Caco-2 (cell line): Measurements from ENCODE around the gene TSHZ3. TPM values are rescaled to one million over a fixed set of nuclear protein-coding genes. Genes with fewer than 3 reads are reported as not detected.

Experiments used
- BruUV-seq: library from RNA; stranded (reverse); fragments of 400-500 nt; replicated peaks from 2 replicates; lab custom pipeline; 2021; lab: Mats Ljungman, UMichigan
- CTCF ChIA-PET: fragments of 300-600 bp; sonication (Branson Sonifier 250); formaldehyde crosslinking; loops from one replicate; lab custom pipeline; 2022; ENCODE audit warnings: antibody characterized with exemption; lab: Charles Lee
- POLR2A ChIA-PET: fragments of 300-600 bp; sonication (Branson Sonifier 250); formaldehyde crosslinking; loops from one replicate; lab custom pipeline; 2022; ENCODE audit warnings: antibody characterized with exemption; lab: Charles Lee
- DNase-seq, 2 experiments: peaks; one replicate each; pipeline versions ENCODE4 v3.0.0 to v3.0.0-alpha.2; 2020 to 2022
- H3K27me3 ChIP-seq: replicated peaks from 2 replicates; pipeline ENCODE4 v1.6.0; 2011; ENCODE audit warnings: low read length; ENCODE audit not compliant: control insufficient read depth, insufficient read depth
- H3K36me3 ChIP-seq: 2 replicates; pipeline ENCODE4 v1.5.1; 2011; ENCODE audit warnings: low read length; ENCODE audit not compliant: control insufficient read depth, insufficient read depth
- H3K4me1 ChIP-seq: fragments of 250-450 bp; sonication (Bioruptor Pico); 2 replicates; pipeline ENCODE4 v1.5.1; 2020; ENCODE audit warnings: mild to moderate bottlenecking
- H3K4me3 ChIP-seq: 2 replicates; pipeline ENCODE4 v1.5.1; 2011; ENCODE audit warnings: low read depth, mild to moderate bottlenecking, control low read depth, low read length
- H3K9me3 ChIP-seq: fragments of 250-450 bp; sonication (Bioruptor Pico); 2 replicates; pipeline ENCODE4 v1.5.1; 2020; ENCODE audit warnings: mild to moderate bottlenecking, moderate library complexity
- H3K27ac Mint-ChIP-seq: one replicate; pipeline ENCODE4 v1.8.0; 2022; ENCODE audit warnings: mixed read lengths; ENCODE audit not compliant: unreplicated experiment
- H3K27me3 Mint-ChIP-seq: one replicate; pipeline ENCODE4 v1.8.0; 2022; ENCODE audit warnings: mixed read lengths; ENCODE audit not compliant: insufficient read depth, unreplicated experiment
- H3K36me3 Mint-ChIP-seq: one replicate; pipeline ENCODE4 v1.8.0; 2022; ENCODE audit warnings: mild to moderate bottlenecking, mixed read lengths; ENCODE audit not compliant: insufficient read depth, unreplicated experiment
- H3K4me1 Mint-ChIP-seq: one replicate; pipeline ENCODE4 v1.8.0; 2022; ENCODE audit warnings: low read depth, mixed read lengths; ENCODE audit not compliant: unreplicated experiment
- H3K4me3 Mint-ChIP-seq: one replicate; pipeline ENCODE4 v1.8.0; 2022; ENCODE audit warnings: mild to moderate bottlenecking, moderate library complexity, mixed read lengths; ENCODE audit not compliant: unreplicated experiment
- H3K9me3 Mint-ChIP-seq: one replicate; pipeline ENCODE4 v1.8.0; 2022; ENCODE audit warnings: mixed read lengths; ENCODE audit not compliant: unreplicated experiment
- intact Hi-C: fragments of 100-400 bp; cut with micrococcal nuclease; formaldehyde crosslinking; loops from one replicate; pipeline ENCODE4 v1.10.0; 2022; ENCODE audit not compliant: unreplicated experiment
- total RNA-seq: library from RNA; stranded (reverse); gene quantifications from 2 replicates; pipeline ENCODE4 v1.2.3, GENCODE V29; 2022
- TF ChIP-seq, protein P1 (sequence below), 2 experiments: fragments of 200-600 bp in 1 of 2; IDR thresholded peaks; 1 replicate in 1 of 2; 2 replicates in 1 of 2; pipeline versions ENCODE4 v1.5.1 to v1.8.0; 2011 to 2022; ENCODE audit warnings: antibody characterized with exemption in 1 of 2, control low read depth in 1 of 2, inconsistent platforms in 1 of 2, low read depth in 1 of 2, low read length in 1 of 2, mild to moderate bottlenecking in 1 of 2, moderate library complexity in 1 of 2; ENCODE audit not compliant: insufficient read depth in 1 of 2, severe bottlenecking in 1 of 2, unreplicated experiment in 1 of 2

TSHZ3 gene
- total RNA-seq, 1 experiment from 2014 or later: not detected

DNA sequence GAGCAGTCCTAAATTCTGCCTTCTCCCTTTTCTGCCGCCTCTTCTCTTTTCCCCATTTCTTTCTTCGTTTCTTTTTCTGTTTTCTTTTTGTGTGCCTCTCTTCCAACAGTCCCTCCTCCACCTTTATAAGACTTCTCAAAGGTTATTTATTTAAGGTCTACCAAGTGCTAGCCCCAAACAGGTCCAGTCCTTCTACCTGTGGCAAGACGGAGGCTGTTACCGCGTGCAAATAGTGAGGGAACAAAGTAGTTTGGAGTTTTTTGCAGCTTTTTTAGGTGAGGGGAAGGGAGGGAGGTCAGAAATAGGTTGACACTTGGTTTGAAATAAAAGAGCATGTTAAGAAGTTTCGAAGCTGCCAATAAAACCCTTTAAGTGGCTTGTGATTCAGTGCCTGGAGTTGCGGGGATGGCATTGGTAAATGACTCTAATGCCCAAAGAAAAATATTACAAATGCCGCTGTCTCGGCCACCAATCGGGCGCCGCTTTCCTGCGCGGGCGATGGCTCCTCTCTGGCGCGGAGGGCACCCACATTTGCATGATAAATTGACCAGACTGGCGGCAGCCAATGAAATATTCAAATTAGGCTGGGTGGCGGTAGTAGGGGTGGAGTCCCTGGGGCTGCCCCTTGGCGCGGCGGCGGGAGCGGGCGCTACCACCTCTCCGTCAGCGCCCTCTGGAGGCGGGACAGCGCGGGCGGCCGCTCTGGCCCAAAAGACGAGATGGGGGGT is 7.5 kb upstream of the TSHZ3 start:
- no peaks in the 10 kb centered on the region; the same call in 1 of the 2 replicates for H3K27me3 ChIP-seq
- Mint-ChIP-seq H3K4me3 (no peak overlapping the region), H3K27ac (no peak overlapping the region), H3K4me1 (no peaks in the 10 kb centered on the region), H3K36me3 (no peaks in the 10 kb centered on the region), H3K9me3 (no peaks in the 10 kb centered on the region), H3K27me3 (peaks cover 17% of the 10 kb centered on the region)
- no peaks in the 10 kb centered on the region for H3K36me3 ChIP-seq
- TF ChIP-seq, protein P1, sequence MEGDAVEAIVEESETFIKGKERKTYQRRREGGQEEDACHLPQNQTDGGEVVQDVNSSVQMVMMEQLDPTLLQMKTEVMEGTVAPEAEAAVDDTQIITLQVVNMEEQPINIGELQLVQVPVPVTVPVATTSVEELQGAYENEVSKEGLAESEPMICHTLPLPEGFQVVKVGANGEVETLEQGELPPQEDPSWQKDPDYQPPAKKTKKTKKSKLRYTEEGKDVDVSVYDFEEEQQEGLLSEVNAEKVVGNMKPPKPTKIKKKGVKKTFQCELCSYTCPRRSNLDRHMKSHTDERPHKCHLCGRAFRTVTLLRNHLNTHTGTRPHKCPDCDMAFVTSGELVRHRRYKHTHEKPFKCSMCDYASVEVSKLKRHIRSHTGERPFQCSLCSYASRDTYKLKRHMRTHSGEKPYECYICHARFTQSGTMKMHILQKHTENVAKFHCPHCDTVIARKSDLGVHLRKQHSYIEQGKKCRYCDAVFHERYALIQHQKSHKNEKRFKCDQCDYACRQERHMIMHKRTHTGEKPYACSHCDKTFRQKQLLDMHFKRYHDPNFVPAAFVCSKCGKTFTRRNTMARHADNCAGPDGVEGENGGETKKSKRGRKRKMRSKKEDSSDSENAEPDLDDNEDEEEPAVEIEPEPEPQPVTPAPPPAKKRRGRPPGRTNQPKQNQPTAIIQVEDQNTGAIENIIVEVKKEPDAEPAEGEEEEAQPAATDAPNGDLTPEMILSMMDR (IDR thresholded peaks at IDR 0.05; ENCODE audit: insufficient read depth in 1 of 2, low read depth in 1 of 2, low read length in 1 of 2, severe bottlenecking in 1 of 2, unreplicated experiment in 1 of 2): peak in 1 of 2 experiments; percentile 29
- BruUV-seq: no TSS peak
- no peak overlapping the region for H3K4me3 ChIP-seq
- CTCF ChIA-PET: no interaction called here
- POLR2A ChIA-PET: no interaction called here
- no peak for DNase-seq
- no peaks in the 10 kb centered on the region for H3K4me1 ChIP-seq
- no peaks in the 10 kb centered on the region for H3K9me3 ChIP-seq
- intact Hi-C loops: no loop called here

DNA sequence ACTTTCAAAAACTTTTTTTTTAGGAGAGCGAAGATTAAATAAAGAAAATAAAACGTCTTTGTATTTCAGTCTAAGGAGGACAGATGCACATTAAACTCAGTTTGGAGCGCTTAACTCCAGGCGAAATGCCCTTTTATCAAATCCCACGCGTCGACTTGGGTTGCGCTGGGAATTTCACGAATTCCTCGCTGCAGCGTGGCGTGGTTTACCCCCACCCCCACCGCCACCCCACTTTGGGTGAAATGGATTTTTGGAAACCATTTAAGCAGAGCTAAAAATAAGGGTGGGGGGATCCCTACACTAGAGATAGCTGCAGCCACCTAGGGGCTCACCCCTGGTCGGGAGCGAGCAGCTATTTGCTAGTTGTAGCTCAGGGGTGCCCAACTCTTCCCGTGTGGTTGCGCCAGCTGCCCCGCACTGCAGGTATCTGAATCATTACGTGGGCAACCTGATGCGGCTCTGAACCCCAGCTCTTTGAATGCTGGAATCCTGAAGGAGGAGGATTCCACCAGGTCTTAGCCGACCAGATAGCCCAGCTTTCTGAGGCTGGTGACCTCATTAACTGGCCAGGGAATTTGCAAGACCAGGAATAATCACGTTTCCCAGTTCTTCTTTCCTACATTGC is 6.5 kb upstream of the TSHZ3 start:
- no peak overlapping the region for H3K4me3 Mint-ChIP-seq
- no peaks in the 10 kb centered on the region for H3K4me1 Mint-ChIP-seq
- no TSS peak for BruUV-seq
- ChIA-PET CTCF (no interaction called here), POLR2A (no interaction called here)
- no peaks in the 10 kb centered on the region for H3K9me3 Mint-ChIP-seq
- Histone ChIP-seq H3K27me3 (no peaks in the 10 kb centered on the region; the same call in 1 of the 2 replicates), H3K36me3 (no peaks in the 10 kb centered on the region), H3K4me3 (no peak overlapping the region), H3K4me1 (no peaks in the 10 kb centered on the region), H3K9me3 (no peaks in the 10 kb centered on the region)
- no peak for DNase-seq
- TF ChIP-seq, protein P1 (IDR thresholded peaks at IDR 0.05; ENCODE audit: insufficient read depth in 1 of 2, low read depth in 1 of 2, low read length in 1 of 2, severe bottlenecking in 1 of 2, unreplicated experiment in 1 of 2): no peak
- H3K27me3 Mint-ChIP-seq: peaks cover 18% of the 10 kb centered on the region
- H3K27ac Mint-ChIP-seq: no peak overlapping the region
- intact Hi-C loops: no loop called here
- H3K36me3 Mint-ChIP-seq: no peaks in the 10 kb centered on the region

DNA sequence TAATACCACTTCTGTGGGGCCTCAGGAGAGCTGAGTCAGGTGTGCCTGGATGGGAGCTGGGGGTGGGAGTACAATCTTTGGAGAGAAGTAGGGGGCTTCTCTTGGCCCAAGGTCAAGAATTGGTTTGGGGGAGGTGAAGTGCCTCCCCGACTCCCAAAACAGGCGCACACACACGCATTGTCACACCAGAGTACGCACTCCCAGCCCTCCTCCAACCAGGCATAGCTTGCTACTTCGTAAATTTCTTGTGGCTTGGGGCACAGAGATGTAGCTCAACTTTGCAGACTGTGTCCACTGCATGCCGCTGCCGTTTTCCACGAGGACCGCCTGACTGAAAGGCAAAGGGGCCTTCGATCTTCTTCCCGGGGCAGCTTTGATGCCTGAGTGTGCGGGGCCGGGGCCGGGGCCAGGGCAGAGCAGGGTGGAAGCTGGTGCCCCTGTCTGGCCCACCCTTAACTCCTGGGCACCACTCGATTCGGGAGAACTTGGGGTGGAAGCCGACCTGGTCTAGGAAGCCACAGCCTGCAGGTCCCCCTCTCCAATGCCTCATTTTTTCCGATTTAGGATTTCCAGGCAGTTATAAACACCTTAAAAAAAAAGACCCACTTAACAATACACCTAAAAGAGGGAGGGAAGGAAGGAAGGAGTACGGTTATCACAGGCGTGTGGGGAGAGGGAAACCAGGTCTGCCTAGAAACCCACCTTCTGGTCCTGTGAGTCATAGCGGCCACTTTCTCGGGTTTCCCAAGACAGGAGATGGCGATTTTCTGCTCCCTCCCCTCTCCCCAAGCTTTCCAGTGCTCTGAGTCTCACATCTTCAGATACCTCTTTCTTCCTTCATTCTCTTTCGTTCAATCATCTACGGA is 5.8 kb upstream of the TSHZ3 start:
- no peaks in the 10 kb centered on the region for H3K9me3 ChIP-seq
- TF ChIP-seq, protein P1 (IDR thresholded peaks at IDR 0.05; ENCODE audit: insufficient read depth in 1 of 2, low read depth in 1 of 2, low read length in 1 of 2, severe bottlenecking in 1 of 2, unreplicated experiment in 1 of 2): no peak
- ChIA-PET POLR2A (no interaction called here), CTCF (no interaction called here)
- no peaks in the 10 kb centered on the region; the same call in 1 of the 2 replicates for H3K27me3 ChIP-seq
- no peak overlapping the region for H3K4me3 ChIP-seq
- no peak overlapping the region for H3K4me3 Mint-ChIP-seq
- no peak for DNase-seq
- H3K4me1 Mint-ChIP-seq: no peaks in the 10 kb centered on the region
- no peaks in the 10 kb centered on the region for H3K4me1 ChIP-seq
- intact Hi-C loops: no loop called here
- no peaks in the 10 kb centered on the region for H3K36me3 Mint-ChIP-seq
- peaks cover 18% of the 10 kb centered on the region for H3K27me3 Mint-ChIP-seq
- BruUV-seq: no TSS peak
- H3K9me3 Mint-ChIP-seq: no peaks in the 10 kb centered on the region
- no peak overlapping the region for H3K27ac Mint-ChIP-seq
- H3K36me3 ChIP-seq: no peaks in the 10 kb centered on the region
